HG02840 (cell line): ENCODE data around the gene NTRK2.

Experiments
- ATAC-seq: cut with Tn5 transposase; IDR thresholded peaks from one replicate; pipeline ENCODE4 v1.9.1; 2021; ENCODE audit warnings: mild to moderate bottlenecking, moderate library complexity, moderate number of reproducible peaks; ENCODE audit not compliant: unreplicated experiment, low FRiP score

NTRK2 gene

DNA sequence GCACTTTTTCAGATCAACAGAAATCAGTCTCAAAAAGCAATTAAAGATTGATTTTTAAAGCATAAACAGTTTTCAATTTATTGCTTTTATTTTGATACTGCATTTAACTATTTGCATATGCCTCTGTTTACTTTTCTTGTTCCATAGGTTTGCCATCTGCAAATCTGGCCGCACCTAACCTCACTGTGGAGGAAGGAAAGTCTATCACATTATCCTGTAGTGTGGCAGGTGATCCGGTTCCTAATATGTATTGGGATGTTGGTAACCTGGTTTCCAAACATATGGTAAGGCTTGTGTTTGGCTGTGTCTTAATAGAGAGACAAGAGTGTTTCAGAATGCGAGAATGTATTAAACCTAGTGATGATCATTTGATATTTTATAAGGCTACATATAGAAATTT is 53.9 kb downstream of the NTRK2 start:
- no peak for ATAC-seq

DNA sequence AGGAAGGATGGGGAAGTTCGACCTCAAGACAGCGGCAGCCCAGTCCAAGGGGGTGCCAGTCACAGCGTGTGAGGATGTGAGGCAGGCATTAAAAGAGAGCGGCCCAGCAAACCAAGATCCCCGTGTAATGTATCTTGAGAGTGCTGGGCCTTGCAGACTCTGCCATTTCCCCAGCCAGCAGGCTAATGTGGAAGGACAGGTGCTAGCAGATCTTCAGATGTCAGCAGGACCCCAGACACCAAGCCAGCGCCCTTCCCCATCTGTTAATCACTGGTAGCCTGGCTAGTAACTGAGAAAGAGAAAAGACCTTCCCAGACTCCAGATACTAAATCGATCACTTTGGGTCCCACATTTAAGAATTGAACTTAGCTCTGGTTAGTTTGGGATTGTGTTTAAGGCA is 62.2 kb downstream of the NTRK2 start:
- no peak for ATAC-seq

DNA sequence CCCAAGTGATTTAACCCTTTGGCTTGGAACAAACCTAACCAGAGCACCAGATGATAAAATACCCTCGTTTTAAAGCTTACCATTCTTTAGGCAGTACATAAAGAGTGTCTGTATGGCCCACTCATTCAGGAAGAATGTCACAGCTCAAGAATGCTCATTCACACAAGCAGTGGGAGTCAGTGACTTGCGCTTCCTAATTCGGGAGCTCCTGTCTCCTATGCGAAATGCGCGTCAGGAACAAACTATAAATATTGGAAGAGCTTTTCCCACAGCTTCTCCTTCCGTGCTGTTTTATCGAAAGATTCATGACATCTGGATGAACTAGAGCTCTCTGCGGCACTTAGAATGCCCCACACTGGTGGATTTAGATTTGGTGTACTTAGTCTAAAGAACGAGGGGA is 66.6 kb downstream of the NTRK2 start:
- no peak for ATAC-seq

DNA sequence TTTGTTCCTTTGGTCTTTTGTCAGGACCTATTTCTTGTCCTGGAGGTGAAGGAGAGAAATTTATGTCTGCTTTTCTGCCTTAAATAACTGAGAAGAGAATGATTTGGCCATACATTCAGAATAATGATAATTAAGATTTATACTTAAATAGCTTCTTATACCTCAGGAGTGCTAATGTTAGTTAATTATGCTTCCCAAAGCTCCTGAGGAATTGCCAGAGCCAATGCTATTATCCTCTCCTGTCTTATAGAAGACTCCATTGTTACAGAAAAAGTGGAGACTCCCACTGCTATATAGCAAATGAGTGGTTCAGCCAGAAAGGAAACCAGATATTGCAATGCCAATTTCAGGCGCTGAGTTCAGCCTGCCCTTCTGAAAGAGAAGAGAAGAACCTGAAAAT is 67.0 kb downstream of the NTRK2 start:
- ATAC-seq, result no peak

DNA sequence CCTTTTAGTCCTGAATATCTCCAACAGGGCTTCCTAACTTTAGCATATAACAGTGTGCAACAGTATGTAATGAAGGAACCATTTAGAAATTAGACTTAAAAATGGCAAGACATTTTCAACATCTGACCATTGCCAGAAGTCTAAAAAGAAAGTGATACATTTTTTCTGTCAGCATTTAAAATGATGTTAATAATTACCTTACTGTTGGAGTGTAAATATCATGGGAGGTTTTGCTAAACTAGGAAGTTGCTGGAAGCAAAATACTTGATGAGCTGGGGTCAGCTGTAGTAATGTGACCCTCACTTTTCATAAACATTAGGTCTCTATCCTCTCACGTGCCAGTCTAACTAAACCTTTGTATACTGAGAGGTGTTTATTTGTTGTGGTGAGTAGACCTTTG is 68.8 kb downstream of the NTRK2 start:
- ATAC-seq, result no peak

DNA sequence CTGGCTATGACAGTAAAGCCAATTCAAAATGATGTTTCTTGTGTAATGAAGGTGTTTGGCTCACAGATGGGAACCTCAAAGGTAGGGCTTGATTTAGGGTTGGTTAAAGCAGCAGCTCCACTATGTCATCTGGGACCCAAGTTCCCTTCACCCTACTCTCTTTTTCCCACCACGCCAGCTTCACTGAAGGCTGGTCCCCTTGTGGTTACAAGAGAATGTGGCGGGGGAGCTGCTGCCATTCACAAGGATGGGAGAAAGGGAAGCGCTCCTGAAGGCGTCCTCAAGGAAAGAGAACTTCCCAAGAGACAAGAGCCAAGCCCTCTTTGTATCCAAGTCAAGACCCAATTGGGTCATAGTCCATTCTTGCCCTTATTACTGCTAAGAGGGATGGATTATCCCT is 72.7 kb downstream of the NTRK2 start:
- ATAC-seq, result no peak

DNA sequence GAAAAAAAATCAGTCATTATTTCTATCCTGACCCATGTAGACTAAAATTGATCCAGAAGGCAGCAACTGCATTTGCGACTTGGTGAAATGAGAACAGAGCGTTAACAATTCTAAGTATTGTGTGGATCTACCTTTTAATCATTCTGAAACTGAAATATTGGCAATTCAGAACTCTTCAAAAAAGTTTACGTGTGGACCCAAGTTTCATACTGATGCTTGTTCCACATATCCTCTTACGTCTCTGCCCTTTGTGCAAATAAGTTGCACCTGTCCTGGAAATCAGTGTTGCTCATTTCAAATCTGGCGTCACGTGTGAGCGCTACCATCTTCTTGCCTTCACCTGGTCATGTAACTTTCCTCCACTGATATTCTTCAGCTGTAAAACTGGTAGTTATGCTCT is 74.7 kb downstream of the NTRK2 start:
- ATAC-seq, result no peak

DNA sequence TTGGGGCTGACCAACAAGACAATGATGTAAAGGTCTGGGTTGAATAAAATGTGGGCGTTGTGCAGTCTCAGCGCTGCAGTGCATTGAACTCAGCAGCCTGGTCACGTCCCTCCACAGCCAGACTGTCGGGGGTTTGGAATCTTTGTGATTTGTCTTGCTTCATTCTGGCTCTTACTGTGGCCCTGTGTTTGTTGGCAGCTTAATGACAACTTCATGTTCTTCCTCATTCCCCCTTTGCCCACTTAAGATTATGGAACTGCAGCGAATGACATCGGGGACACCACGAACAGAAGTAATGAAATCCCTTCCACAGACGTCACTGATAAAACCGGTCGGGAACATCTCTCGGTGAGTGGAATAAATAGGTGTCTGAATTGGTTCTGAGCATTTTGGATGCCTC is 75.2 kb downstream of the NTRK2 start:
- ATAC-seq, result no peak

DNA sequence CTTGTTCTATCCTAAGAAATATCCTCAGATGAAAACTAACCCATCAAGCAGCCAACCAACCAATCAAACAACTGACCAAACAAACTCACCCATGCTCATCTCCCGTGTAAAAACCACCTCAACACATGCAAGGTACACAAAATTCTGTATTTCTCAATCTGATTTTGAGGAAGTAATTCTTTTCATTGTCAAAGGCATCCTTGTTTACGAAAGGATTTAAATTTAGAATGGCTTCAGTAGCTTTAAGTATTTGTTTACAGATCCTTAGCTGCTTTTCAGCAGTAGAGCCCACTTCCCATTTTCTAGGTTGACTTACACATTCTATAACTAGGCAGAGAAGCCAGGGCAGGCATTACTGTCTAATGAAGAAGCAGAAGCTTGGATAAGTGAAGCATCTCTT is 78.6 kb downstream of the NTRK2 start:
- peak; percentile 70 for ATAC-seq

DNA sequence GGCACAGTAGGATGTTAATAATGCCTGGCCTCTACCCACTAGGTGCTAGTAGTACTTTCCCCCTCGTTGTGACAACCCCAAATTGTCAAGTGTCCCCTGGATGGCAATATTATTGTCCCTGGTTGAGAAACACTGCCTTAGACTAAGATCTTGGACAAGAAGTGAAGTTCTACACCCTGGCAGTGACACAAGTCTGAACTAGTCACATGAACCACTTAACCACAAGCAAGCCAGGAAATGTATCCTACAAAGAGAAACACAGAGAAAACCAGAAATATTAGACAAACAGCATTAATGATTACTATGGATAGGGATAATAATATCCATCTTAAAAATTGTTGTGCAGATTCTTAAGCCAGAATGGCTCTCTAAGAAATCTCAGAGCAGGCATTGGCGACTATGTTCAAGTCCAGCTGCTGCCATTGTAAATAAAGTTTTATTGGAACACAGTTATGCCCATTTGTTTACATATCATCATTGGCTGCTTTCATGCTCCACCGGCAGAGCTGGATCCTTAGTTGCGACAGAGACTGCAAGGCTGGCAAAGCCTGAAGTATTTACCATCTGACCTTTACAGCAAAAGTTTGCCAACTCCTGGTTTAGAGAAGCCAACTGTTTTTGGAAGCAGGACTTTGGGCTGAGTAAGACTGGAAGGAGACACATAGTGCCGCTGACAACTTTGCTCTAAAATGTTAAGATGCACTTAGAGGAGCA is 80.8 kb downstream of the NTRK2 start:
- no peak for ATAC-seq

DNA sequence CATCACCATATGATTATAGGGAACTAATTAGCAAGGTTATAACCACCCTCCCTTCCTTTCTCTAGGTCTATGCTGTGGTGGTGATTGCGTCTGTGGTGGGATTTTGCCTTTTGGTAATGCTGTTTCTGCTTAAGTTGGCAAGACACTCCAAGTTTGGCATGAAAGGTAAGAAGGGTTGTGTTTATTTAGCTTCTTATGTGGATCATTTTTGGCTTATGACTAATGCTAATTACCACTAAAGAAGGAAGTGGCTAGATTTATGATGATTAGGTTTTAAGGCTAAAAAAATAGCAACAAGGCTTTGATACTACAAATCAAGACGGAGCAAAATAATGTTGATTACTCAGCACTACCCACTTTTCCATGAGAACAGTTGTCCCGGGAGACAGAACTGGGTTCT is 82.4 kb downstream of the NTRK2 start:
- ATAC-seq, result no peak

DNA sequence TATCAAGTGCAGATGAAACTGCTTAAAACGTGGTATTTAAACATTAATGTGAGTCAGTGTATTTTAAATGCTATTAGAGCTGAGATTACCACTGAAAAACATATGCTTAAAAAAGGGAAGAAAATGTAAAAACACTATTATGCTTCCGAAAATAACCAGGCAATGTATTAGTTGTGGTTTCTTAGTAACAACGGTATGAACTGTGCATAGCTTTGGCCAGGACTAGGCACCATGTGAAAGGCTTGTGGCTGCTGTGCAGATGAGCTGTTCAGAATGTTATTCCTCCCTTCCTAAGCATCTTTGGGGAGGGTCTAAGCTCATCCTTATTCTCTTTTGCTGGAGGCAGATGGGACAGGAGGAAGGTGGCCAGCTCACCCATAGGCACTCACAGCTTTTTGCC is 84.9 kb downstream of the NTRK2 start:
- ATAC-seq, result no peak

DNA sequence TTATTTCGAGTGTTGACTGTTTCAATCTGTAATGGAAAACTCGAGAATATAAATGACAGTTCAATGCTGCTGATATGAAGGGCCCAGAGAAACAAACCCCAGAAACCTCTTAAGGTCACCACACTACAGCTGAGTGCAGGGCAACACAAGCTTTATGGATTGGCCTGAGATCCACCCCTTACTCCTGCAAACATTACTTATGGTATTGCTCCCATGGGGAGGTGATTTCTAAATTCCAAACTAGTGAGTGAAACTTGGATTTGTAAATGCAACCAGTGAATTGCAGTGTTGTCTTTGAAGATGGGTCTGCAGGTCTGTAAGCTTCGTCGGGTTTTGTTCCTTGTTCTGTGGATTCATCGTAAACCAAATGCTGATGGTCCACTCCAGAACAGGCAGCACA is 85.4 kb downstream of the NTRK2 start:
- no peak for ATAC-seq

DNA sequence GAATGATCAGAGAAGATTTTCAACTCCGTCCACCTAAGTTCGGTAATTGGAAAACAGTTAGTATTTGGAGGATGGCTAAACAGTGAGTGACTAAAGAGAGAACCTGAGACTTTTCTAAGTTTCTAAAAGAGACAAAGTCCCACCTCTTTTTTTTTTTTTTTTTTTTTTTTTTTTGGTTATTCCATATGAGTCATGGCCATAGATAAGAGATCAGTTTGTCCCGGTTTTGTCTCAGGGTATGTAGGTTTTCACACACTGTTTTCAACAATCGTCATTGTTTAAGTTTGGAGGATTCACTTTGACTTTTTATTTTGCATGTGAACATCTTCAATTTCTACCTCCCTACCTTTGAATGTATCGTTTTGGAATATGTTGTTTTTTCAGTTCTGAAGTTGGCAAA is 85.9 kb downstream of the NTRK2 start:
- no peak for ATAC-seq

DNA sequence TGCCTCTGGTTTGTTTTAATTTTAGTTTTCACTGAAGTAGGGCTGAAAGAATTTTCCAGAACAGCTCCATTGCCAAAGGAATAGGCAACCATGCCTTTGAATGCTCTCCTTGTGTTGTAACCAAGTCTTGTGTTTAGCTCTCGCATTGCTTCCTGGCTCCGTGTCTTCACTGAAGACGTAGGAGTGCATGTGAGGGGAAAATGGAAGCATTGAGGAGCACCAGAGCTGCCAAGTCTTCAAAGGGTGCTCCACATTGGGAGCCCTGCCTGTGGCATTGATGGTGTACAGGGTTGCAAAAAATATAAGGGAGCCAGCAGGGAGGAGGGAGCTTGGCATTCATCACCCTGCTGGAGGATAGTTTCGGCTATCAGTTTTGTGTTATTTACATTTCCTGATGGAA is 86.6 kb downstream of the NTRK2 start:
- no peak for ATAC-seq

DNA sequence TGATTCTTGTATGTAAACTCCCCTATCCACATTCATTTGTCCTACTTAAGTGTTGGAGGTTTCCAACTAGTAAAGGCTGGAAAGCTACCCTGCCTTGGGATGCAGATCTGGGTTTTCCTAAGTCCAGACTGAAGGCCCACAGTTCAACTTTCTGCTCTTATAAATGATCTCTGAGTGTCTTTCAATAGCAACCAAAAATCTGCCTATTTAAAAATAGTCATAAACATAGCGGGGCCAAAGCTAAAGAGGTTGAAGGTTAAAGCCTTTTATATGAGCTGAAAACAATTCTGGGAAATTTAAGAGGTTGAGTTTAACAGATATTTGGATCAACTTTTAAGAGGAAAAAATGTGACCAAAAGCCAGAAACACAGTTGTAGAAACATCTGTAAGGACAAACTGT is 87.2 kb downstream of the NTRK2 start:
- ATAC-seq, result no peak

DNA sequence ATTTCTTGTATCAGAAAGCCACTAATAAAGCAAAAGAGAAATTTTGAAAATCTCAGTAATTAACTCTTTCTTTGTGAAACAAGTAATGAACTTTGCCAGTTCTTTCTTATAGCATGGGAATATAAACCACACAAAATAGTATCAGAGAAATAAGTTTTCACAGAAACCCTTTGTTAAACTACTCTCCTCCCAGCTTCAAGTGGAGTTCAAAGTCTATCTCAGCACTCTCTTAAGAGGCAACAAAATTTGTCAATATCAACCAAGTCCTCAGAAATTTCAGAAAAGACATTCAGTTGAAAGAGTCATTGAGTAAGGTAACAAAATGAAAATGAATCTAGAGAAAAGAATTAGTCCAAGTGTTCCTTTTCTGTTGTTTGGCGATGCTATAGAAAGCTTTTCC is 89.3 kb downstream of the NTRK2 start:
- no peak for ATAC-seq

DNA sequence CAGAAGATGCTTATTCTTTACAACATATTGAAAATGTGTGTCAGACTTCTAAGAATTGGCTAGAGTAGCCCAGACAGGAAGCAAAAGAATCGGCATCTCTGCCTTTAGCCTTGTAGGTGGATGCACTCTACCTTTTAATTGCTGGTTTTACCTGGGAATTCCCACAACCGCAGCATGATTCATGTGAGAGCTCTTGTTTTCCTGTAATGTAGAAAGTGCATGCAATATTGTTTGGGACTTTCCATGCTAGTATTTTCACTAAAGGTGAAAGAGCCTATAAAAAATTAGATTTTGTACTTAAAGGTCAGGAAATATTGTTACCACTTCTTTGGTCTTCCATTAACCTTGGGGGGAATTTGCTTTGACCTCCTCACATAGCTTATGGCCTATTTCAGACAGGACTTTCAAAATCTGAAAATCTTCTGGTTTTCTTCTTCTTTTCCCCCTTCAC is 89.8 kb downstream of the NTRK2 start:
- peak; percentile 65 for ATAC-seq

DNA sequence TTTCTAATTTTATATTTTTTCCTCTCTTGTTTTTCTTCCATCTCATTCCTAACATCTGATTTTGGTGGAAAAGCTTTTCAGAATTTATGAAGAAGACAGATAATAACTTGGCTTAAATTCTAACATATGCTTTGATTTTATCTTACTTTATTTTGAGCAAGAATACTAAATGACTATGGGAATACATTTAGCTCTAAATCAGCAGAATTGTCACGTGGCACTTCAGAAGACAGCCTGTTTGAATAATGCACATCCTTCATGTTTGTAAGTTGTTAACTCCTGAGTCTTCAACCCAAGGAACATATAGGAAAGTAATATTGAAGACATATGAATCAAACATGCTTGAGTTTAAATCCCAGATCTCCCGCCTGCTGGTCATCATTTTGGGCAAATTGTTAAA is 90.3 kb downstream of the NTRK2 start:
- ATAC-seq, result no peak

DNA sequence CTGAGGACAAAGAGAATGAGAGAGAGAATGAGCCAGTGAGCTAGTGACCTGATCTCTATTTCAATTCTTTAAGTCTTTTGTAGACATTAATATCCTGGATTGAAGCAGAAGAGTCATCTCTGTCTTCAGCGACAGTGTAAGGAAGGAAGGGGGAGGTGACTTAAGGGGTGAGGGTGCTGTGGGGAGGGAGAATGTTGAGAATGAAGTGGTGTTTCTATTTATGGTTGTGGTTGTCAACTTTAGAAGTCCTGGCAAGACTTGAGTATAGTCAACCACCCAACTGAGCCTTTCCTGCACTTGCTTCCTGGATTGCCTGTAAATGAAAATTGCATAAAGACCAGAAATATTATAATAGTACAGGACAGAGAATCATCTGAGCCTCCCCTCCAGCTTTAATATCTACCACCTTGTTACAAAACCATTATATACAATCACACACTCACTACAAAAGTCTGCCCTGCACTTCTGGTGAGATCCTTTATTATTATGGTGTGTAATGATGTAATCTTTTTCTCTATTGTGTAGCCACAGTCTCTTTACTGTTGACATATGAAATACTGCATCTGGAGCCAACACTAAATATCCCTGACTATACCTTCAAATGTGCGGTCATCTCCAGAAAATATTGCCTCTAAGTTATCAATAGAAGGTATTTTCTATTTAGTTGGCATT is 91.7 kb downstream of the NTRK2 start:
- ATAC-seq, result no peak

DNA sequence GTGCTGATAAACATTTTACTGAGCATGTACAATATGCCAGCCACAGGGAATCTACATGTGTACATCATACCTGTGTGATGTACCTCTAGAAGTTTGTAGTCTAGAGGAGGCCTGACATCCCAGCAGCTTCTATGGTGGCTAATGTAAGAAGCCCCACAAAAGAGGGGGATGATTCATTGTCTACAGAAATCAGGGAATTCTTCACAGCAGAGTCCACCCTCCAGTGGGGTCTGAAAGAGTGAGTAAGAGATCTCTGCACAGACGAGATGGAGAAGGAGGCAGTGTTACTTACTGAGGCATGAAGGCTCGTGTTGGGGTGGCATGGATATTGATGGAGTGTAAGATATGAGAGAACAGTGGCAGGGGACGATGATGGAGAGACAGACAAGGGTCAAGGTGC is 103.0 kb downstream of the NTRK2 start:
- ATAC-seq, result no peak

DNA sequence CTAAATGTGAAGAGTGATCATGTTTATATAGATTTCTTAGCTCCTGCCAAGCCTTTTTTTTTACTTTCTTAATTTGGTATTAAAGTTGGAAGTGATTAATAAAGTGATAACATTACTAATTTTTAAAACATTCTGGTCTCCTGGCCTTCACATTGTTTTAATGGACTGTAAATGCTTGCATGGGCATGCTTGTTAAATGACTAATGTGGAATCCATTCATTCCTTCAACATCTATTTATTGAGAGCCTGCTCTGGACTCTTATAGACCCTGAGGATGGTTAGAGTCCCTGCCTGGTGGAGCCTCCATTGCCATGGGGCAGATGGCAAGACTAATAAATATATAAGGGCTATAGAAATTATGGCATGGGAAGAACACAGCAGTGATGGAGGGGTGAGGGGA is 103.5 kb downstream of the NTRK2 start:
- no peak for ATAC-seq
